D721Med (cell line): ENCODE data around the gene JAK1.

Experiments used
- DNase-seq: peaks from one replicate; pipeline ENCODE4 v3.0.0; 2011; ENCODE audit warnings: low spot score; ENCODE audit not compliant: insufficient read length
- FAIRE-seq: peaks from 2 replicates; lab custom pipeline; 2011; peaks lifted over from hg19 to GRCh38; lab: Jason Lieb, UNC
- CTCF ChIP-seq: IDR thresholded peaks from 2 replicates; pipeline ENCODE4 v1.5.1; 2012; ENCODE audit warnings: mild to moderate bottlenecking, control low read depth; ENCODE audit not compliant: insufficient read depth; ENCODE audit errors: missing control alignments

The JAK1 gene

GRCh38 chr1:64891448-64891825 is 74.9 kb downstream of the JAK1 start:
- no peak for FAIRE-seq
- TF ChIP-seq CTCF, result no peak

GRCh38 chr1:64890699-64891447 is 75.5 kb downstream of the JAK1 start:
- TF ChIP-seq CTCF, result no peak
- no peak for DNase-seq
- FAIRE-seq, result no peak

More at GRCh38 chr1:64891448-64891825, 74.9 kb downstream of the JAK1 start:
- no peak for DNase-seq

- FAIRE-seq (no peak), DNase-seq (no peak)
- no peak for TF ChIP-seq CTCF
These were observed 78.6 kb downstream of the JAK1 start for GRCh38 chr1:64887689-64888217.

GRCh38 chr1:64886877-64887276 is 79.5 kb downstream of the JAK1 start:
- no peak for TF ChIP-seq CTCF
- DNase-seq, result no peak
- no peak for FAIRE-seq

- FAIRE-seq (no peak), DNase-seq (no peak)
- TF ChIP-seq CTCF, result no peak
These were observed 80.7 kb downstream of the JAK1 start for GRCh38 chr1:64885648-64886047.

GRCh38 chr1:64884261-64885040 is 81.9 kb downstream of the JAK1 start:
- TF ChIP-seq CTCF, result no peak
- DNase-seq (no peak), FAIRE-seq (no peak)
